Stimulated activated CD8-positive, alpha-beta memory T cell treated with anti-CD3 and anti-CD28 coated beads, Interleukin-12 subunit alpha, Interleukin-12 subunit beta, amount 100 ng/mL, for 1 hour (primary cell): ENCODE data around the gene MCM9.

Experiments
- DNase-seq: peaks from one replicate; pipeline ENCODE4 v3.0.0-alpha.2; 2020; ENCODE audit warnings: low read depth

Gene MCM9

GRCh38 chr6:118934461-118935330, at the start of gene MCM9:
Gene MCM9, minus strand, starts transcription at chr6:118935159. Its CDS starts 3,436 bp downstream, at chr6:118931723.
- DNase-seq = peak; percentile 73

- no peak for DNase-seq
These were observed 49.4 kb upstream of the MCM9 start for GRCh38 chr6:118984342-118984741.

- no peak for DNase-seq
These were observed 47.6 kb upstream of the MCM9 start for GRCh38 chr6:118982575-118982911.

GRCh38 chr6:118981884-118982574, 47.1 kb upstream of the MCM9 start:
- DNase-seq = no peak

GRCh38 chr6:118980063-118980462, 45.1 kb upstream of the MCM9 start:
- no peak for DNase-seq

- no peak for DNase-seq
These were observed 39.8 kb upstream of the MCM9 start for GRCh38 chr6:118974790-118975189.

- DNase-seq = no peak
These were observed 36.7 kb upstream of the MCM9 start for GRCh38 chr6:118971682-118972081.

- DNase-seq = no peak
These were observed 35.9 kb upstream of the MCM9 start for GRCh38 chr6:118970866-118971265.

- DNase-seq = no peak
These were observed 33.5 kb upstream of the MCM9 start for GRCh38 chr6:118968416-118968815.

GRCh38 chr6:118967239-118967638, 32.3 kb upstream of the MCM9 start:
- DNase-seq = no peak

GRCh38 chr6:118965843-118966370, 30.9 kb upstream of the MCM9 start:
- DNase-seq = no peak

- no peak for DNase-seq
These were observed 30.4 kb upstream of the MCM9 start for GRCh38 chr6:118965371-118965770.

- DNase-seq = no peak
These were observed 28.0 kb upstream of the MCM9 start for GRCh38 chr6:118963003-118963402.

GRCh38 chr6:118959903-118960302, 24.9 kb upstream of the MCM9 start:
- DNase-seq = no peak

- DNase-seq = no peak
These were observed 18.4 kb upstream of the MCM9 start for GRCh38 chr6:118953391-118953790.

GRCh38 chr6:118952683-118953082, 17.7 kb upstream of the MCM9 start:
- DNase-seq = no peak

GRCh38 chr6:118945217-118945616, 10.3 kb upstream of the MCM9 start:
- no peak for DNase-seq

- DNase-seq = no peak
These were observed 5.8 kb upstream of the MCM9 start for GRCh38 chr6:118940770-118941169.

- no peak for DNase-seq
These were observed 4.7 kb upstream of the MCM9 start for GRCh38 chr6:118939683-118940082.

- no peak for DNase-seq
These were observed 1.2 kb upstream of the MCM9 start for GRCh38 chr6:118935978-118936703.

GRCh38 chr6:118935331-118935668, 341 bp upstream of the MCM9 start:
- no peak for DNase-seq

- DNase-seq = no peak
These were observed 1.0 kb downstream of the MCM9 start for GRCh38 chr6:118933855-118934460.
